ENCODE results near the gene DPF3. TPM values are rescaled to one million over a fixed set of nuclear protein-coding genes. Genes with fewer than 3 reads are reported as not detected.

The DPF3 gene
- polyA plus RNA-seq, 1 experiment, result 15.8 TPM

DNA sequence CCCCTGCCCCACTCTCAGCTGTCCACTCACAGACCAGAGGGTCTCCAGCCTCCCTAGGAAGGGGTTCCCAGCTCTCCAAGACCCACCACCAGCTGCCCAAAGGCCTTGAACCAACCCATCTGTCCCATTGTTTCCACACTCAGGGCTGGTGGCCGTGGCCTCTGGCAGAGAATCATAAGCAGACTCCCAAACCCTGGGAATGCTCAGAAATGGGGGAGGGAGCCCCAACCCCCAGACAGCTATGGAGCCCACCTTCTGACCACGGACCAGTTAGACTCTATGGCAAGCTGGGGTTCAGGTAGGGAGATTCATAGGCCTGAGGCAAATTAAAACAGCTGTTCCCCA lies 280.0 kb downstream of the DPF3 start:
- Histone ChIP-seq H3K27me3 (ENCODE audit: control insufficient read depth, insufficient read depth, low read length) (no peaks in the 10 kb centered on the region), H3K9me3 (ENCODE audit: control insufficient read depth, insufficient read depth, low read length) (no peaks in the 10 kb centered on the region), H3K4me3 (ENCODE audit: low read depth, low read length) (no peak overlapping the region), H3K27ac (ENCODE audit: low read depth, low read length) (no peak overlapping the region)
- ChIA-PET POLR2A (no interaction called here), CTCF (interaction anchor here (1.1 kb wide), 1 partner anchor 335 kb away, joined by 3 read pairs; no protein-coding TSS in a partner anchor)
- TF ChIP-seq, protein P1, sequence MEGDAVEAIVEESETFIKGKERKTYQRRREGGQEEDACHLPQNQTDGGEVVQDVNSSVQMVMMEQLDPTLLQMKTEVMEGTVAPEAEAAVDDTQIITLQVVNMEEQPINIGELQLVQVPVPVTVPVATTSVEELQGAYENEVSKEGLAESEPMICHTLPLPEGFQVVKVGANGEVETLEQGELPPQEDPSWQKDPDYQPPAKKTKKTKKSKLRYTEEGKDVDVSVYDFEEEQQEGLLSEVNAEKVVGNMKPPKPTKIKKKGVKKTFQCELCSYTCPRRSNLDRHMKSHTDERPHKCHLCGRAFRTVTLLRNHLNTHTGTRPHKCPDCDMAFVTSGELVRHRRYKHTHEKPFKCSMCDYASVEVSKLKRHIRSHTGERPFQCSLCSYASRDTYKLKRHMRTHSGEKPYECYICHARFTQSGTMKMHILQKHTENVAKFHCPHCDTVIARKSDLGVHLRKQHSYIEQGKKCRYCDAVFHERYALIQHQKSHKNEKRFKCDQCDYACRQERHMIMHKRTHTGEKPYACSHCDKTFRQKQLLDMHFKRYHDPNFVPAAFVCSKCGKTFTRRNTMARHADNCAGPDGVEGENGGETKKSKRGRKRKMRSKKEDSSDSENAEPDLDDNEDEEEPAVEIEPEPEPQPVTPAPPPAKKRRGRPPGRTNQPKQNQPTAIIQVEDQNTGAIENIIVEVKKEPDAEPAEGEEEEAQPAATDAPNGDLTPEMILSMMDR (IDR thresholded peaks at IDR 0.05; ENCODE audit: low read depth, low read length), result no peak
- no peak for DNase-seq (ENCODE audit: low read depth, low spot score)

DNA sequence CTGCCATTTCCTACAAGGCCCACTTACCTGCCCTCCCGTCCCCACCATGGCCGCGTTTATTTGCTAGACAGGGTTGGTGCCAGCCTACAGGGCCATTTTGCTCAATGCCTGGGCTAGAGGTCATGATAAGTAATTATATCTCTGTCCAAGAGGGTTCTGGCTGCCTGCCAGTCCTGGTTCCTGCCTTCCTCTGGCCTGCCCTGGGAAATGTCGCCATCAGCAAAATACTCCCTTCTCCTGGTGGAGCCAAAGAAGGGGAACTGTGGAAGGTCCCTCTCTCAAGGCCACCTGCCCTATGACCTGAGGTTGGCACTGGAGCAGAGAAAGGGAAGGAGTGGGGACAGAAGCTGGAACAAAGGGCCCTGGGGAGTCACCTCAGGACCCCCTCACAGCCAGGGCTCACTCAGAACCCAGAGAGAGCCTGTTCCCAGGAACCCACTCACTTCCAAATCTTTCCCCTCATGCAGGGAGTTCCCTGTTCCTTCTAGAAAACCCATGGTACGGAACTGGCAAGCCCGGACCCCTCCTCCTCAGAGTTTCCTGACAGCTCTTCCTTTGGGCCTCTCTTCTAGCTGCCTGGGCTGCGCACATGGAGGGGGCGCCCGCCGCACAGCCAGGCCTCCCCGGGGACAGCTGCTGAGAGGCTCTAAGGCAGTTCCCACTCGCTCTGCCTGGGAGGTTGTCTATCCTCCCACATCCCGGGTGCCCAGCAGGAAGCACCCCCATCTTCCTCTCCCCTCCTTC lies 280.5 kb downstream of the DPF3 start:
- H3K27me3 ChIP-seq (ENCODE audit: control insufficient read depth, insufficient read depth, low read length), result no peaks in the 10 kb centered on the region
- DNase-seq (ENCODE audit: low read depth, low spot score), result no peak
- TF ChIP-seq, protein P1 (IDR thresholded peaks at IDR 0.05; ENCODE audit: low read depth, low read length), result no peak
- no peak overlapping the region for H3K27ac ChIP-seq (ENCODE audit: low read depth, low read length)
- no peaks in the 10 kb centered on the region for H3K9me3 ChIP-seq (ENCODE audit: control insufficient read depth, insufficient read depth, low read length)
- ChIA-PET POLR2A (no interaction called here), CTCF (no interaction called here)
- H3K4me3 ChIP-seq (ENCODE audit: low read depth, low read length), result no peak overlapping the region

DNA sequence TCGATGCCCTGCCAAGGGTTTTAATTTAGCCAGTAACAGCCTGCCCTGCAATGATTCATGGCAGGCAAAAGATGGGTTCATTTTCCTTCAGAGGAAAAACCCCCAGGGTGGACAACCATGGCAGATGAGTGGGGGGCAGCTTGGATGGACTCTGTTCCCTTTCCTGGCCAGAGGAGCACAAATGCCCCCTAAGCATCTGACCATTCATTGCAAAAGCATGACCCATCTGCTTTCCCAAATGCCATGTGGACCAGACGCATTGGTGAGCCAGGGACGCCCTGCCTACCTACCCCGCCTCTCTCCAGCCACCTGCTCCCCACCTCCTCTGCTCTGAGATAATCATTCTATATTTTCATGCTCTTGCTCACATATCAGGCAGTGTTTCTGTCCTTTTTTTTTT lies 281.9 kb downstream of the DPF3 start:
- Histone ChIP-seq H3K9me3 (ENCODE audit: control insufficient read depth, insufficient read depth, low read length) (no peaks in the 10 kb centered on the region), H3K27ac (ENCODE audit: low read depth, low read length) (no peak overlapping the region), H3K4me3 (ENCODE audit: low read depth, low read length) (no peak overlapping the region), H3K27me3 (ENCODE audit: control insufficient read depth, insufficient read depth, low read length) (no peaks in the 10 kb centered on the region)
- POLR2A ChIA-PET, result no interaction called here
- CTCF ChIA-PET, result no interaction called here
- TF ChIP-seq, protein P1 (IDR thresholded peaks at IDR 0.05; ENCODE audit: low read depth, low read length), result no peak
- no peak for DNase-seq (ENCODE audit: low read depth, low spot score)

DNA sequence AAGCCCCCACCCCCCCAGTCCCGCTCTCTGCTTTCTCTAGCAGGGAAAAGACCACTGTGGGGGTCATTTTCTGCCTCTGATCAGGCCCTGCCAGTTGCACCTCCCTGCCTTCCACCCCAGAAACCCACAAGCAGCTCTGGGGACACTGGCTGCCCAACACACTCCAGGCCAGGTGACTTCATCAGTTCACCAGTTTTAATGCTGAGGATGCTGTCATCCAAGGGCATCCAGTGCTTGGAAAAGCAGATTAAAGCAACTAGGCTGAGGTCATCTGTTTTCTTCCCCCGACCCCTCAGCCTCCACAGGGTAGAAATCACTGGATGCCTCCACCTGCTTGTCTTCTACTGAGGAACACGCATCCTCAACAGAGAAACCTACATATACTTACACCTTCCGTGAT lies 282.4 kb downstream of the DPF3 start:
- H3K4me3 ChIP-seq (ENCODE audit: low read depth, low read length), result no peak overlapping the region
- CTCF ChIA-PET, result no interaction called here
- DNase-seq (ENCODE audit: low read depth, low spot score), result no peak
- no peak overlapping the region for H3K27ac ChIP-seq (ENCODE audit: low read depth, low read length)
- no peaks in the 10 kb centered on the region for H3K27me3 ChIP-seq (ENCODE audit: control insufficient read depth, insufficient read depth, low read length)
- TF ChIP-seq, protein P1 (IDR thresholded peaks at IDR 0.05; ENCODE audit: low read depth, low read length), result no peak
- POLR2A ChIA-PET, result no interaction called here
- no peaks in the 10 kb centered on the region for H3K9me3 ChIP-seq (ENCODE audit: control insufficient read depth, insufficient read depth, low read length)

DNA sequence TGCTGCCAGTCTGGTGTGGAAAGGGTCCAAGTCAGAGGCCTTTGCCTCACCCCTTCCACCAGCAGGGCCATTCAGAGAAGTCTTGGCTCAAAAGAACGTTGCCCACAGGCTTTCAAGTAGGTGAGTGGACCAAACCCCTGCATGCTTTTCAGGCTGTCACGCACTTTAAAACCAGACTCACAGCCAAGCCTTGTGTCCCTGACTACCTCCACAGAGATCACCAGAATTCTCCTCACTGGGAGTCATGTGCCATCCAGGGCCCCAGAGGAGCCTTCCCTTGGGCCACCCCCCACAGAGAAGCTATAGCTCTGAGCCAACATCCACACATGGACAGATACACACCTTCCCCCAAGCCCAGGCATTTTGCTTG lies 283.1 kb downstream of the DPF3 start:
- POLR2A ChIA-PET, result no interaction called here
- TF ChIP-seq, protein P1 (IDR thresholded peaks at IDR 0.05; ENCODE audit: low read depth, low read length), result no peak
- CTCF ChIA-PET, result no interaction called here
- peak overlapping the region; percentile 24 for H3K27ac ChIP-seq (ENCODE audit: low read depth, low read length)
- no peaks in the 10 kb centered on the region for H3K9me3 ChIP-seq (ENCODE audit: control insufficient read depth, insufficient read depth, low read length)
- no peaks in the 10 kb centered on the region for H3K27me3 ChIP-seq (ENCODE audit: control insufficient read depth, insufficient read depth, low read length)
- no peak overlapping the region for H3K4me3 ChIP-seq (ENCODE audit: low read depth, low read length)
- DNase-seq (ENCODE audit: low read depth, low spot score), result no peak

Measured in AG04450 (cell line).